ENCODE measurements around the gene LCN1.

LCN1 gene

DNA sequence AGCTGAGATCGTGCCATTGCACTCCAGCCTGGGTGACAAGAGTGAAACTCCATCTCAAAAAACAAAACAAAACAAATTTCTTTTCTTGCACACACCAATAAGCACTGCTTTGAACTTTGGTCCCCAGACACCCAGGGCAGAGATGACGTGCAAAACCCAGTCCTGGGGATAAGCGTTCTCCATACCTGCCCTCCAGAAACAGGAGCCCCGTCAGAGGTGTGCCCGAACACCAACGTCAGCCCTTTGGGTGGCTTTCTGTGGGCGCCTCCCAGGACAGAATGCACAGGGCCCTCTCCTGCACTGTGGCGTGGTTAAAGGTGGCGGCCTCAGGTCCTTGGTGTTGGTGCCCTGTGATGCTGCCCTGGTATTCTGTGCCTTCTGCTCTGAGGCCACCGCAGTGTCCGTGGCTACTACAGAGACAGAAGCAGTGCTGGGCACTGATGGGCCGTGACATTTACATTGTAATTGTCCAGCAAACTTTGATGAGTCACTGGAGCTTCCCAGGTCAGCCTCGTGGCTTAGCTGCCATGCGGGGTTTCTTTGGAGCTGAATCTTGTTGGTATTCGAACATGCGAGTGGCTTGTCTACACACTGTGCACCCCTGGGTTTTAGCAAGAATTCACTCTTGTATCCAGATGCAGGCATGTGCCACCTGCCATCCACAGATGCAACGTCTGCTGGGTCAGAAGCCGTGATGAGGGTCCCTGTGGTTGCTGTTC, 31.9 kb upstream of the LCN1 start:
- no peak for DNase-seq

DNA sequence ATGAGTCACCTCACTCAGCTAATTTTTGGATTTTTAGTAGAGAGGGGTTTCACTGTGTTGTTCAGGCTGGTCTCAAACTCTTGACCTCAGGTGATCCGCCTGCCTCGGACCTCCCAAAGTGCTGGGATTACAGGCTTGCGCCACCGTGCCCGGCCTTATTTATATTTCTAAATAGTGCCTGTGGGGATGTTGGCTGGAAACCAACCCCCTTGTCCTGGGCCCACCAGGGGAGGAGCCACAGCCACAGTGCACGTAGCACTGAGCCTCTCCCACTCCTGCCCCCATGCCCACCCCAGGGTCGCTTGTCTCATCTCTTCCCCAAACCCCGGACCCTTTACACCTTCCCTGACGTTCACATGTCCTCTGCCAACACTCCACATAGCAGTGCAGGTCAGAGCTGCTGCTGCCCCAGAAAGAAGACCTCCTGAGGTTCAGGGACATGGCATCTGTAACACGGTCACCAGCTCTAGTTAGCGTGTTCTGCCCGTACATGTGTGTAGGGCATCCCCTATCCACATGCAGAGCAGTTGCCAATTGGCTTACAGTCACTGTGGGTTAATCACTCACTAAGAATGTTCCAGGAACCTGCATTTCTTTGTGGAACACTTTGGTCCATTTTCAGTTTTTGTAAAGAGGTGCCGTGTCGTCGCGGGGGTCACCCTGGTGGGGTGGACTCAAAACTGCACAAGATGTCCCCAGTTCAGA, 30.9 kb upstream of the LCN1 start:
- DNase-seq, result no peak

DNA sequence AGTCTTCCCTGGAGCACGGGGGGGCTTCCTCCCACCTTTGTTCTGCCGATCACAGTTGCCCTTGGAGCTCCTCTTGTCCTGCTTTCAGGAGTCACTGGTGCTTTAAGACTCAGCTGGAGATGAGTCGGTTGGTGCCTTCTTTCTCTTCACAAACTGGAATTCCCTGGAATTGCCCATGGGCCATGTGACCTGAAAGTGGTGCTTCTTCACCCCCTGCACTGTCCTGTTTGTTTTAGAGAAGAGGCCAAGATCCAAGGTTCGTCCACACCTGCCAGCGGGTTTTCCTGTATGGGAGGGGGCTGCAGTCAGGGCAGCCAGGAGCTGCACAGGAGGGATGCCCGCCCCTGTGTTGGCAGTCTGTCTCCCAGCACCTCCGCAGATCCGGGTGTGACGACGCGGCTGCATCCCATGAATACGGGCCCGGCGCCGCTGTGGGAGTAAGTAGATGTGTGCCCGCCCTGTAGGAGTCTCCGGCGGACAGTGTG, 30.2 kb upstream of the LCN1 start:
- no peak for DNase-seq

DNA sequence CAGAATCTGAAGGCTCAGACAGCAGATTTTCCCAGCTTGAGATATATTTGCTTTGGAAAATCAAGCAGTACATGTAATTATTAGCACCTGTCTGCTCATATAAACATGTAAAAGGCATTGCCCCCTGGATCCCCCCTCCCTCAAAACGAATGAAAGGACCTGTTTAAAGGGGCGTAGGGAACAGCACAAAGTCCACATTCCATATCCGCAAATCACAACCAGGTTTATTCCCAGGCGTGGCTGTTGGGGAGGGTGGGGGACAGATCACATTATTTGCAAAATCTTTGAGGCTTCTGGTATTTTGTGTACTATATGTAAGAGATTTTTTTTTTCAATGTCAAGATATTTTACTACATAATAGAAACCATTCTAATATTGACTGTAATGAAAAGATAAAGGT, 29.5 kb upstream of the LCN1 start:
- no peak for DNase-seq

DNA sequence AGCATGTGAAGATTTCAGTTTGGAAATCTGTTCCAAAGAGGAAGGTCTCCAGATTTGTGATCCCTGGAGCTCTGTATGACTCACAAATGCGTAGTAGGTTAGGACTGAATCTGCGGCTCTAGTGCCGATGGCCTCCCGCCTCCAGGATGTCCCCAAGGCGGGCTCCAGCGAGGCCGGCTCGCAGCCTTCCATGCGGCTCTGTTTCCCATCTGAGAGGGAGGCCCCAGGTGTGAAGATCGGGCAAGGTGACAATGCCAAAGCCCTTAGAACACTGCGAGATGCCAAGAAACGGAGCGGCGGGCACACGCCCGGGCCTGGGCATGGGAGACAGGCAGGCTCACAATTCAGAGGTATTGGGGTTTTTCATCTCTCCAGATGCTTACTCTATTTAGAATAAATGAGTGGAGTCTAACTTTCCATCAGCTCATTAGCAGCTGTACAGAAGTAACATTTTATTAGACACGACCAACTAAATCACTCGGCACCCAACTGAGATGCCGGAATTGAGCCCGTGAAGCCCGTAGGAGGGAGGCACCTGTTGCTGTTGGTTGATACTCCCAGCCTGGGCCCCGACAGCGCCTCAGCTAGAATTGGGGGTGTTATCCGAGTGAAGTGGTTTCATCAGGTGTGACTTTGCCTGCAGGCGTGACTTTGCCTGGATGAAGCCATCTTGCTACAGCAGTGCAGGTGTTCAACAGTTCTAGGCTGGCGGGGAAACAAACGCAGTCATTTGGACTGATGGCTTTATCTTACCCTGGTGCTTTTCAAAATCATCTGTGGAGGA, 28.2 kb upstream of the LCN1 start:
- DNase-seq, result no peak

DNA sequence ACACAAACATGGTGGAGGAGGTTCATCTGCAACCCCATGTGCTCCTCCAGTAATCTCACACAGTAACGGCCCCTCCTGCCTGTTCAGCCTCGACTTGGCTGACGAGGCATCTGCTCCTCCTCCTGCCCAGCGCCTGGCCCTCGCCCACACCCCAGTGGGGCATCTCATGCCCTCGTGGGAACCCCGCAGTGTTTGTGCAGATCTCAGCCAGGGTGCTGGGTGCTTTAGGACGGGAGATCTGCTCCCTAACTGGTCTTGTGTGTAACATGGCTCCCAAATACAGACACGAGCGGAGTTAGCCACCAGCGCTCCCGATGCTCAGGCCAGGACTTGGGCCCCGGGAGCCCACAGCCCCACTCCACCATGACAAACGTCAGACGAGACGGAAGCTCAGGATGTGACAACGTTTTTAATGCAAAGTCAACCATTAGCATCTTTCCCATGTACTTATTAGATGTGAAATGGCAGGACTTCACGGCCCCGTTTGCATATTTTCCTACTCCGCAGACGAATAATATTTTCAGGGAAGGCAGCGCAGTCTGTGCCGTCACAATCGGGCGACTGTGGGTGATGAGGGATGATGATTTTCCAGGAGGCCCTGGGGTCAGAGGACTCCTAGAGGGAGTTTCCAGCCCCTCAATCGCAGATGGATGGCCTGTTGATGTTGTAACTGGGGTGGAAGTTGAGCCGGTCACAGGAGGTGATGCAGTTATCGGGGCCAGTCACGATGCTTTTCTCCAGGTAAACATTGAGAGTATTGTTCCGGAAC, 26.3 kb upstream of the LCN1 start:
- DNase-seq, result no peak

DNA sequence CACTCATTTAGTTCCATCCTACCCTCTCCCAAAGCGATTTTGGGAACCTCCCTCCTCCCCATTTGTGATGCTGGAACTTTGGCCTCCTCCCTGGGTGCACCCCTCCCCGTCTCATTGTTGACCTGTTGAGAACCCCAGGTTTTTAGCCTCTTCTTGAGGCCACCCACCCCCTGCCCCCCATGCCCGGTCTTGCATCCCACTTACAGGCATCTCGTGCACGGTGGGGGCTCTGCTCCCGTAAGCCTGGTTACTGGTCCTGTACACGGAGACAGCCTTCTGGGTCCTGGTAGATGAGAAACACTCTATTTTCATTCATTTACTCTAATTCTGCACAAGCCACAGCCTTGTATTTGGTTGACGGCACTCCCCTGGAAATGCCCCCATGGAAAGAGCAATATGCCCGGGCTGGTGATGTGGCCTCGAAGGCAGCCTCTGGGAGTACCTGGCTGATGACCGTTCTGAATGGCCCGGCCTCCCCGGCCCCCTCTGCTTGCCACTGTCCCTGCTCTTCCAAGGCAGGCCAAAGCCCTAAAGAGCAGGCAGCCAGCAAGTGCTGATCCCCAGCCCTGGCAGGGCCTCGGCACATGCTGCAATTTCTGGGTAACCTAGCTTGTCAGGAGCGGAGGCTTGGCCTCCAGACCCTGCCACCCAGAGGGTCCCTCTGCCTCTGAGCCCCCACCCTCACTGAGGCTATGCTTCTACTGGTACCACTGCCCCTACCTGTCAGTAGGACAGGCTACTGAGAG, 22.7 kb upstream of the LCN1 start:
- no peak for DNase-seq

DNA sequence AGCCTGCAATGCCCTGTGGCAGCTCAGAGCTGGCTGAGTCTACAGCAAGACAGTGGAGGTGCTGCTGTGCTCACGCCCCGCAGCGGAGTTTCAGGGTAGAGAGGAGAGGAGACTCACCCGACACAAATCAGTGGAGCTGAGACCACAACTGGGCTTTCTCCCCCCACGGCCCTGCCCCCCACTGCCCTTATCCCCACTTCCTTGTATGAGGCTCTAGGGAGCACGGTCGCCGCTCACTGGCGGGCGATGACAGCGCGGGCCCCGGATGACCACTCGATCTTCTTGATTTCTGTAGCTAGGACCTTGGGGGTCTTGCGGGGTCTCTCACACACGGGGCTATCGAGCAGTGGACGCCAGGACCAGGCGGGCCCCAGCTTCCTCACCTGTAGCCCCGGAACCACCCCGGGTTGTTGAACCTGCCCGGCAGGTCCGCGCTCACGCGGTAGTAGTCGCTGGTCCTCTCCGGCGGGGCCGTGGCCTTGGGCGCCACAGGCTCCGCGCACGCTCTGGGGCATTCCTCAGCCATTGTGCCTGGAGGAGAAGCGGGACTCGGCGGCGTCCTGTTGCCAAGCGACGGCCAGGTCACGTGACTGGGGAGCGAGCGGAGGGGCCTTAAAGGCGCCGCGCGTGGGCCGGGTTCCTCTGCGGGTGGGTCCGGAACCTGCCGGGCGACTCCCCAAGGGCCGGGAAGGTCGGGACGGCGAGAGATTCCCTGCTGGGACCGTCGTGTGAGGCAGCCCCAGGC, 21.7 kb upstream of the LCN1 start:
- DNase-seq, result peak; percentile 15 to 95 (median 86)

DNA sequence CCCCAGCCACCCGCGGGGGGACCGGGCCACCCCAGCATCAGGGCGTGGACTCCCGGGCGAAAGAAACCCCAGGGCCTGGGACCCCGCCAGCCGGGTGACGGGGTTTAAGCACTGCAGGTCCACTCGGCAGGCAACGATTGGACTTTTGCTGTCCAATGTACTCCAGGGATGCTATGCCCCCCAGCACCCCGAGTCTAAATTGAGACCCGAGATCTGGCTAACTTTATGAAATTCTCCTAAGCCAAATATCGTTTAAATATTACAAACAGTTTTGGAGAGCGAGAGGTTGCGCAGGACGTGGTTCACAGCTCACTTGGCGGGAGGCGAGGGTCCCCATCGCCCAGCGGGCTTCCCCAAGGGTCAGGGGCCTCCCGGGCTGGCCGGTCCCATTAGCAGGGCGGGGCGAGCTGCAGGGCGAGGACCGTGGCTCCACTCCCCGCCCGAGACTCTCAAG, 21.1 kb upstream of the LCN1 start:
- DNase-seq, result no peak

DNA sequence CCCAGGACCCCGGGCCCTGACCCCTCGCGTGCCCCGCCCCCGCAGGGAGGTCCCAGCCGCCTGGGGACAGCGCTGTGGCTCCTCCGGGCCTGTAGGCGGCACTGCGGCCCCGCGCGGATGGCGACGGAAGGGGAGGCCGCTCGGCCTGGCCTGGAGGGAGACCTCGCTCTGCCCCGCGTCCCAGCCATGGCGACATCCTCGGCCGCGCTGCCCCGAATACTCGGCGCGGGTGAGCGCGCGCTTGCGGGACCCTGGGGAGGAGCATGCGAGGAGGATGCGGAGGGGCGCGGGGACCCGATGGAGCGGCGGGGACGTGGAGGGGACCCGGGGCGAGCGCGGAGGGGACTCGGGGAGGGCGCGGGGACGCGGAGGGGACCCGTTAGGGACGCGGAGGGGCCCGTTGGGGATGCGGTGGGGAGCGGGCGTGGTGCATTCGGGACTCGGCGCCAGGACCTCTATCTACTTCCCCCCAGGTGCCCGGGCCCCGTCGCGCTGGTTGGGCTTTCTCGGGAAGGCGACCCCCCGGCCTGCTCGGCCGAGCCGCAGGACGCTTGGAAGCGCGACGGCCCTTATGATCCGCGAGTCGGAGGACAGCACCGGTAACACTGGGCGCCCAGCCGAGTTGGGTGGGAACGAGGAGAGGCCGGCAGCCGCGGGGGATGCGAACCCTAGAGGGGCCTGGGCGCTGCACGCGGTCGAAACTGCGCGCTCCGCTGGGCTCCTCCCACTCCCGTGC, 20.5 kb upstream of the LCN1 start, which contains the start of gene MRPS2:
TSS of gene MRPS2 (plus strand) at position 158 of the 736 bp plus-strand sequence. CDS start at position 187, 29 bp downstream.
- DNase-seq, result peak in 13 of 14 donors; percentile 48 to 89 (median 72)

DNA sequence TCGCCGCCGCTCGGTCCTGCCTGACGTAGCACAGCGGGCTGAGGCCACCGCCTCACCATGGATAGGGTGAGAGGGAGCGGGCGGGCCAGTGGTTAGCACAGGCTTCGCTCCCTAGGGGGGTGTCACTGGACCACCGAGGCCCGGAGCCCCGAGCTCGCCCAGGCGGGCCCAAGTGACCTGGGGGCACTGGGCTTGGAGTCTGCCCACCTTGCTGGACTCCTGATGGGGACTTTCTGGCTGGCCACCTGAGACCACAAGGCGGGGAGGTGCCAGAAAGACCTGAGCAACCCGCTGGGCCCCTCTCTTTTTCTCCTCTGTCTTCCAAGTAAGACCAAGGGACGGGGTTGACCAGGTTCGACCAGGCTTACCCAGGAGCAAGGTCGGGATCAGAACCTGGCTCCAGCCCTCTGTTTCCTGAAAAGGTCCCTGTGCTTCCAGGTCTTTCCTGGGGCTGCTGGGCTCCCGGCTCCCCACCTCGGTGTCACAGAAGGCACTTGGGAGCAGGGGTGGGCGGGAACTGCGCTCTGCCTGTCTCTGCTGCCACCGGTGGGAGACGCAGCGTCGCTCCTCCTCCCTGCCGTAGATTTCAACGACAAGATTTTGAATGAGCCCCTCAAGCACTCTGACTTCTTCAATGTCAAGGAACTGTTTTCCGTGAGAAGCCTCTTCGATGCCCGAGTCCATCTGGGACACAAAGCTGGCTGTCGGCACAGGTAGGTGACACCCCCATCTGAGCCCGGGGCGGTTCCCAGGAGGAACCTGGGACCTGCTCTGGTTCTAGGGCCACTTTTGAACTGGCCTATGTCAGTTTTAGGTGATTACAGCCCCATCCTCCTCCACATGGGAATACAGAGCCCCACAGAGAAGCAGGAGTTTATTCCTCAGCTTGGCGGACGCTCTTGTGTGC, 19.7 kb upstream of the LCN1 start:
- DNase-seq, result no peak

DNA sequence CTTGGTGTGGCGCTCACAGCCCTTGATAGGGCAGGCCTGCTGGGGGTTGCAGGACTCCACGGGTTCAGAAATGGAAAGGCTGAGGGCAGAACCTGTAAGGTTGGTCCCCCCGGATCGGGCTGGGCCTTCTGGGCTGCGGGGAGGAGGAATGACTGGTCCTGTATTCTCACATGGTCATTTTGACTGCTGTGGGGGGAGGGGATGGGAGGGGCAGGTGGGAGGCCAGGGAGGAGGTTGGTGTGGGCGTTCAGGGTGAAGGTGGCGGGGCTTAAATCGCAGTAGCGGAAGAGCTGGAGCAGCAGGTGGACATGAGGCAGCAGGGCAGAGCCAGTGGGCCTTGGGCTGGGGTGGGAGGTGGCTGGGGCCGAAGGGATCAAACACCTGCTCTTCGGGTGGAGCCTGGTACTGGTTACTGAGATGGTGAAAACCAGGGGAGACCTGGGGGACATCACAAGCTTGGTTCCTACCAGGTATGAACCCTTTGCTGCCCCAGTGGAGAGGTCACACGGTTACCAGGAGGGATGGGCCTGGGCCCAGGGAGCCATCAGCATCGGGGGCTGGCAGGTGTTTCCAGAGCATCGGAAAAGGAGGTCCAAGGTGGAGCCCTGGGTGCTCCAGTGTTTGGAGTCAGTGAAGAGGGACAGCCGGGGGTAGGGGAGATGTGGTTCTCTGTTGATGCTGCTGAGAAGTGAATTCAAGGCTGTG, 18.9 kb upstream of the LCN1 start:
- DNase-seq, result no peak

DNA sequence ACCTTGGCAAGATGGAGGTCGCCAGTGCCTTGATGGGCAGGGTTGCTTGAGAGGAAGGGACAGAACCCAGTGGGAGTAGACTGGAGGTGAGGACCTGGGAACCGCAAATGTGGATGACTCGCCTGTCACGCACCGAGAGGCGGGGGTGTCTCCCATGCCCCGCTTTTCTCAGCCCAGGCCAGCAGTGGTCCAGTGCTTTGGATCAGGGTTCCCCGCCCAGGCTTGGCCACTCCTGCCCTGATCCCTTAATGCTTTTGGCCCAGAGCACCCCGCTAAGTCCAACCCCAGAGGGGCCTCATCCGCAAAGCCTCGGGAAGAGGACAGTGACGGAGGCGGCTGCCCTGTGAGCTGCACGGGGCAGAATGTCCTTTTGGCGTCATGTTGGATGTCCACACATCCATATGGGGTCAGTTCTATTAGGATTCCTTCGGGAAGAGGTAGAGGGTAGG, 18.3 kb upstream of the LCN1 start:
- DNase-seq, result no peak

DNA sequence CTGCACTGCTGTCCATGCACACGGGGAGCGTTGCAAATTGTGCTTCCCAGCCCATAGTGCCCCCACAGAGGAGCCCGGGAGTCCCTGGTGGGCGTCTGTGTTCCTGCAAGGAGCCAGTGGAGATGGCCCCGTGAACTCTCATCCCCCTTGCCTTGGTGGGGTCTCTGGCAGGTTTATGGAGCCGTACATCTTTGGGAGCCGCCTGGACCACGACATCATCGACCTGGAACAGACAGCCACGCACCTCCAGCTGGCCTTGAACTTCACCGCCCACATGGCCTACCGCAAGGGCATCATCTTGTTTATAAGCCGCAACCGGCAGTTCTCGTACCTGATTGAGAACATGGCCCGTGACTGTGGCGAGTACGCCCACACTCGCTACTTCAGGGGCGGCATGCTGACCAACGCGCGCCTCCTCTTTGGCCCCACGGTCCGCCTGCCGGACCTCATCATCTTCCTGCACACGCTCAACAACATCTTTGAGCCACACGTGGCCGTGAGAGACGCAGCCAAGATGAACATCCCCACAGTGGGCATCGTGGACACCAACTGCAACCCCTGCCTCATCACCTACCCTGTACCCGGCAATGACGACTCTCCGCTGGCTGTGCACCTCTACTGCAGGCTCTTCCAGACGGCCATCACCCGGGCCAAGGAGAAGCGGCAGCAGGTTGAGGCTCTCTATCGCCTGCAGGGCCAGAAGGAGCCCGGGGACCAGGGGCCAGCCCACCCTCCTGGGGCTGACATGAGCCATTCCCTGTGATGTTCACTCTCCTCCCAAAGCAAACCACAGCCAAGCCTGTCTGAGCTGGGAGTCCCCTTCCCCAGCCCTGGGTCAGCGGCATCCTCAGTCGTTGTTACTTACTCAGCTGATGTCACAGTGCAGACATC, 17.6 kb upstream of the LCN1 start:
- DNase-seq, result no peak

DNA sequence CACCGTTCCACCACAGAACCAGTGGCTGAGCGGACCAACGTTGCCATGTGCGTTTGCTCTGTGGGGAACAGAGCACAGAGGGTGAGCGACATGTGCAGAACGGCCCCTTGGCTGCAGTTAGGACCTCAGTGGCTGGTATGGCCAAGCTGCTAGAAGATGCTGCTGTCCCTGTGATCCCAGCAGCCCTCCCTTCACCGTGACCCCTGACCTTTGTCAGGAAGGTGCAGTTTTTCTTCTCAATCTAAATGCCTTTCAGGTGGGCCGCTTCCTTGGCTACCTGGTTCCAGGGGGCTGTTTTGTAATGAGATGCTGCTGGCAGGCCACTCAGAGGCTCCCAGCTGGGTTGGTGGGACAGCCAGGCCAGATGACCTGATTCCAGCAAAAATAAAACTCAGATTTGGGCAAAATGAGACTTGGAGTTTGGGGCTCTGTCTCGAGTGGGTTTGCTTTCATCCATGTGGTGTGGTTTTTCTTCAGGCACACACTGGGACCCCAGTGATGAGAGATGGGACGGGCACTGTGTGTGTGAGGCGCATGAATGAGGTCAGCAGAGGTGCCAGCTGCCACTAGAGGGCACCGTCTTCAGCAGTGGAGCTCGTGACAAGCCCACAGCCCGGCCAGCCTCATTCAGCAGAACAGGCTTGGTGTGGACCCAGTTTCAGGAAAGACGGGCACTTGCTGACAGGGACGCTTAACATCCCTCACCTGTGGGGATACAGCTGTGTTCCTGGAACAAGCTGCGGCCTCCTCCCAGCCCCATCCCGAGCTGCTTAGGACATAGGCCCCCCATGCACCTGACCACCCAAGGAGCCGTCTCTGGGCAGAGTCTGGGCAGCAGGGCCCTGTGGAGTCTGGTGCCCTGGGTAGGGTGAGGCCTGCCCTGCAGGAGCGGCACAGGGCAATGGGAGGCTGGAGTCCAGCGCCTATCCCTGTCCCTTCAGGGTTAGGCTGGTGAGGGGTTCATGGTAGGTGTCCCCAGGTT, 16.7 kb upstream of the LCN1 start:
- peak in 9 of 14 donors; percentile 10 to 46 (median 29) for DNase-seq

All from C1 segment of cervical spinal cord (tissue), 14 donors.